Raji (cell line): ENCODE data around the gene SPOUT1.

Experiments used
- POLR2A ChIP-seq: IDR thresholded peaks from 2 replicates; pipeline ENCODE4 v1.6.1; 2011; ENCODE audit warnings: low read depth, low read length, control low read depth; ENCODE audit not compliant: insufficient read depth

The SPOUT1 gene

GRCh38 chr9:128835246-128836210 lies 5.9 kb upstream of the SPOUT1 start:
- no peak for TF ChIP-seq POLR2A

- no peak for TF ChIP-seq POLR2A
Measured at GRCh38 chr9:128833696-128834095, 4.1 kb upstream of the SPOUT1 start.

- TF ChIP-seq POLR2A = no peak
Measured at GRCh38 chr9:128828719-128829452, 708 bp downstream of the SPOUT1 start.

- no peak for TF ChIP-seq POLR2A
Measured at GRCh38 chr9:128828267-128828666, 1.3 kb downstream of the SPOUT1 start.

- no peak for TF ChIP-seq POLR2A
Measured at GRCh38 chr9:128825923-128826700, 3.5 kb downstream of the SPOUT1 start.

- no peak for TF ChIP-seq POLR2A
Measured at GRCh38 chr9:128824911-128825310, 4.7 kb downstream of the SPOUT1 start.

GRCh38 chr9:128823903-128824406 lies 5.6 kb downstream of the SPOUT1 start:
- no peak for TF ChIP-seq POLR2A

- TF ChIP-seq POLR2A = no peak
Measured at GRCh38 chr9:128823362-128823902, 6.2 kb downstream of the SPOUT1 start.

- no peak for TF ChIP-seq POLR2A
Measured at GRCh38 chr9:128822407-128823042, 7.1 kb downstream of the SPOUT1 start.

GRCh38 chr9:128821584-128822406 lies 7.8 kb downstream of the SPOUT1 start:
- TF ChIP-seq POLR2A = no peak

- no peak for TF ChIP-seq POLR2A
Measured at GRCh38 chr9:128820665-128821583, 8.7 kb downstream of the SPOUT1 start.
